ENCODE results near the gene MACROH2A1.

MACROH2A1 gene

DNA sequence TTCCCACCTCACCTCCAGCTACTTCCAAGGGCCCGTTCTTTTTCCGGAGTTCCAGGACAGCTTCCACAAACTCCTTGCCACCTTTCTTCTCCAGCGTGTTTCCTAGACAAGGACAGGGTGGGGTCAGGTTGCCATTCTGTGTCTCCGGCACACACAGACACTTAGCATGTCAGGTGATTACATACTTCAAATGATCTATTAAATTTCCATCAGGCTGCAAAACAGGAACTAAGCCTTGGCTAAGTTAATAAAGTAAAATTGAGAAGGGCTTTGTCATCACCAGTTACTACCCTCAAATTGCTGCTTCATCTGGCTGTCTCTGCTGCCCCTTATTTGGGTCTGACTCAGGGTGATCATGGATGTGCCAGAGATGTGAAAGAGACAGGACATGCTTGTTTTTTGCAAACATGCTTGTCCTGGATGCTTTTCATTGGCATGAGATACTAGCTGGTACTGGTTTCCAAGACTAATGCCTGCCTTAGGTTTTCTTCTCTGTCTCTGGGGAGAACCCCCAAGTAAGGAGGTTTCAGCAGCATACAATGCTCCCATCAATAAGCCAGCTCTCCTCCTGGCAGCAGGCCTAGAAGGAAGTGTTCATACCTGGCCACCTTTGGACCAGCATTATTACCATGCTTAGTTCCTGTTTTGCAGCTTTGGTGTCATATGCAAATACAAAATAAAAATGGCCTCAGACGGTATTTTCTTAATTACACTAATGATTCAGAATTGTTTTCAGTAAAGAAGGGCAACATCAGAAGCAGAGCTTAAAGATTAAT lies 52.9 kb downstream of the MACROH2A1 start:
- ChIA-PET CTCF (no interaction called here), POLR2A (ENCODE audit: low non-redundant PET) (no interaction called here)
- TF ChIP-seq, protein P1, sequence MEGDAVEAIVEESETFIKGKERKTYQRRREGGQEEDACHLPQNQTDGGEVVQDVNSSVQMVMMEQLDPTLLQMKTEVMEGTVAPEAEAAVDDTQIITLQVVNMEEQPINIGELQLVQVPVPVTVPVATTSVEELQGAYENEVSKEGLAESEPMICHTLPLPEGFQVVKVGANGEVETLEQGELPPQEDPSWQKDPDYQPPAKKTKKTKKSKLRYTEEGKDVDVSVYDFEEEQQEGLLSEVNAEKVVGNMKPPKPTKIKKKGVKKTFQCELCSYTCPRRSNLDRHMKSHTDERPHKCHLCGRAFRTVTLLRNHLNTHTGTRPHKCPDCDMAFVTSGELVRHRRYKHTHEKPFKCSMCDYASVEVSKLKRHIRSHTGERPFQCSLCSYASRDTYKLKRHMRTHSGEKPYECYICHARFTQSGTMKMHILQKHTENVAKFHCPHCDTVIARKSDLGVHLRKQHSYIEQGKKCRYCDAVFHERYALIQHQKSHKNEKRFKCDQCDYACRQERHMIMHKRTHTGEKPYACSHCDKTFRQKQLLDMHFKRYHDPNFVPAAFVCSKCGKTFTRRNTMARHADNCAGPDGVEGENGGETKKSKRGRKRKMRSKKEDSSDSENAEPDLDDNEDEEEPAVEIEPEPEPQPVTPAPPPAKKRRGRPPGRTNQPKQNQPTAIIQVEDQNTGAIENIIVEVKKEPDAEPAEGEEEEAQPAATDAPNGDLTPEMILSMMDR (conservative IDR thresholded peaks at IDR 0.05; ENCODE audit: low read depth): no peak
- no peak for DNase-seq (ENCODE audit: low spot score)
- H3K27ac ChIP-seq: no peak overlapping the region

DNA sequence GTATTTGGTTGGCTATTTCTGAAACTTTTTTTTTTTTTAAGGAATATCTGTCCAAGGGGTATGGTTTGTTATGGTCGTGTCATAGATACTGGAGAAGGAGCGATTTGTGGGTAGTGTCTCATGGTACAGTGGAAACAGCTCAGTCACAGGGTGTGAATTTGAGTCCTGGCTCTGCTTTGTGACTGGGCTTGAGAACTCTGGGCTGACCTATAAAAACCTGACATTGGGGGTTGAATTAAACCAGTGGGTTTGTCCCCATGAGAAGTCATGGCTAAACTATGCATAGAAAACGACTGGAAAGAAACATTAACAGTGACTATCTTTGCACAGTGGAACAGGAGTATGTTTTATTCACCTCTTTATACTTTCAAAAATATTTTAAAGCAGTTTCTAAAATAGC lies 54.7 kb downstream of the MACROH2A1 start:
- CTCF ChIA-PET: interaction anchor here (0.7 kb wide), 1 partner anchor 11 kb away, joined by 3 read pairs; no protein-coding TSS in a partner anchor
- POLR2A ChIA-PET (ENCODE audit: low non-redundant PET): no interaction called here
- no peak for DNase-seq (ENCODE audit: low spot score)
- no peak overlapping the region for H3K27ac ChIP-seq
- TF ChIP-seq, protein P1 (conservative IDR thresholded peaks at IDR 0.05; ENCODE audit: low read depth): no peak

DNA sequence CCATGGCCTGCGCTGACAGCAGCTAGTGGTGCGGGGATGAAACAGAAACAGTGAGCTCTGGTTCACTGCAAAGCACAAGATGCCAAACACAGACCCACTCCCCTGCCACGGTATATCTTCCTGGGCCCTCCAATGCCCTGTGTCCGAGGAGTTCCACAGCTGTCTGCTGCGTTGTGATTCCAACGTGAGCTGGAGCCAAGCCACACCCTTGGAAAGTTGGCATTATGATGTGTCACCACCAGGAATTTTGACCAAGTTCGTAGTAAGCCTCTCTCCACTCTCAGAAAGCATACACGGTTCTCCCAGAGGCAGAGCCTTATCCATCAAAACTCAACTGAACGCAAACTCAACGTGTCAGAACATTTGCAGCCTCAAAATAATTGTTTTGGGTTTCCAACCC lies 55.6 kb downstream of the MACROH2A1 start:
- TF ChIP-seq, protein P1 (conservative IDR thresholded peaks at IDR 0.05; ENCODE audit: low read depth): no peak
- POLR2A ChIA-PET (ENCODE audit: low non-redundant PET): no interaction called here
- H3K27ac ChIP-seq: no peak overlapping the region
- CTCF ChIA-PET: no interaction called here
- peak; percentile 26 for DNase-seq (ENCODE audit: low spot score)

DNA sequence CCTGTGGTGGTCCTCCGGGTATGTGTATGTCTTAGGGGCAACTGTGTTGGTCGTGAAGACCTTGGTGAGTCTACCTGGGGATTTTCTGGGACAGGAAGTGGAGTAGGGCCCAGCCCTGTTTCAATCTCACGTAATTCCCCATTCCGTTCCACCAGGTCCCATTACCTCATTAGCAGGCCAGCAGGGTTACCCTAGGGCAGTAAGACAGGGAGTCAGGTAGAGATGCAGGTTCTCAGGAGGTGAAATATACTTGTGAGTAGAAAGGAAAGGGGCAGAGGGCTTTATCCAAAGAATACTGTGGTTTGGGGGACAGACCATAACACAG lies 56.5 kb downstream of the MACROH2A1 start:
- CTCF ChIA-PET: interaction anchor here (0.6 kb wide), 1 partner anchor 998 kb away, joined by 4 read pairs; no protein-coding TSS in a partner anchor

DNA sequence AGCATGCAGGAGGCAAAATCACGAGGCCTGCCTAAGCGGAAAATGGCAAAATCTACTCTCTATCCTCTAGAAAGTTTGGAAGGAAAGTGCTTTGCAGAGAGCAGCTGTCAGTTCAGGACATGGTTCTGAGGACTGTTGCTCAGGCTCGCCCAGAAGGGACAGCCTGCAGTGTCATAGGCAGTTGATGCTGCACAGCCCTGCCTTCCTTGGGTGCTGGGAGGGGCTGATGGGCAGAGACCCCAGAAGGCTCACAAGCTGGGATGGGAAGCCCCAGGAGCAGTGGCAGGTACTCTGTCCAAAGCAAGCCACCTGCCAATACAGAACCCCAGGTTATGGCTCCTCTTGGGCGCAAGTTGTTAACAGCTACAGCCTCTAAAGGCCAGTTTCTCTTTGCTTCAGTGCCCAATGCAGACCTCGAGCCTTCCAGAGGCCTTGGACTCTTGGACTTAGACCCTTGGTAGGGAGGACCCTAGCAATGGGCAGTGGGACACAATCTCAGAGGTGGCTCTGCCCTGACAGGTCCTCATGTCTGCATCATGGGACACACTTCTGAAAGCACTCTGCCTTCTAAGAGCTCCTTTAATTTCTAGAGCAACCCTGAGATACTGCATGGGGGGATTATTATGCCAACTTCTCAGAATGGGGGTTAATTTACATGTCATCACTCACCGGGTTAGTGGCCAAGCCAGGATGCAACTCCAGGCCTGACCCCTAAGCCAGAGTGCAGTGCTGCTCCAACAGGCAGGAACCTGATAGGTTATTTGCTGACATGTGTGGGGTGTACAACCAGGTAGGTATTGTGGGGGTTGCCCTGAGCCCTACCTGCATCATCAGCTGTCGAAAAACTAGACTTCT lies 57.1 kb downstream of the MACROH2A1 start:
- ChIA-PET CTCF (interaction anchor here (0.6 to 0.9 kb wide), 3 partner anchors 14 to 999 kb away, joined by 3 to 4 read pairs (median 3); no protein-coding TSS in a partner anchor), POLR2A (ENCODE audit: low non-redundant PET) (no interaction called here)
- no peak for DNase-seq (ENCODE audit: low spot score)
- peak overlapping the region; percentile 0; the same call in 1 of the 2 replicates for H3K27ac ChIP-seq
- TF ChIP-seq, protein P1 (conservative IDR thresholded peaks at IDR 0.05; ENCODE audit: low read depth): no peak

More for the DNA sequence above, 56.5 kb downstream of the MACROH2A1 start:
- POLR2A ChIA-PET (ENCODE audit: low non-redundant PET): no interaction called here
- H3K27ac ChIP-seq: 0 out of 2 replicates have a peak overlapping the region, but pooled peaks have one; percentile 0
- no peak for DNase-seq (ENCODE audit: low spot score)
- TF ChIP-seq, protein P1 (conservative IDR thresholded peaks at IDR 0.05; ENCODE audit: low read depth): no peak

DNA sequence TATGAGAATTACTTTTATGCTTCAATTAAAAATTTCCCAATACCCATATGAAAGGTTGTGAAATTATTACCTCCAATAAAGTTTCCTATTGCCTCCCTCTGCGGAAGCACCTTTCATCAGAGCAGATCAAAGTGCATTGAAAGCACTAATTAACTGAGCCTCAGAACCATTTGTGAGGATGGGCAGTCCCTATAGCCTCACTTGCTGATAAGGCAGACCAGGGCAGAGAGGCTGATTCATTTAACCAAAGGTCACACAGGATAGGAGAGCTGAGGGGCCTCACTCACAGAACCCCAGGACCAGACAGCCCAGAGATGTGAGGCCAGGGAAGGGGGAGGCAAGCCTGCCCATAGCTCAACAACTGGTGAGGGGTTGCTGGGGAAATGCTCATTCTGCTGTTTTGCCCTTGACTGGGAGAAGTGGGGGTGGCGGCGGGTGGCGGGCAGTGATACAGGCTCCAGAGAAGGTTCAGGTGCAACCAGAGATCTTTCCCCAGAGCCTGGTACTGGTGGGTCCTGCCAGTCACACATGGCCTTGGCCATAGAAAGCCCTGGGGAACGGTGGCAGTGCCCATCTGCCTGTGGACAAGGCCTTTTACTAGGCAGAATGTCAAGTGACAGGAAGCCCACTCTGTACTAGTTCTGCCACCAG lies 57.9 kb downstream of the MACROH2A1 start:
- TF ChIP-seq, protein P1 (conservative IDR thresholded peaks at IDR 0.05; ENCODE audit: low read depth): no peak
- H3K27ac ChIP-seq: peak overlapping the region; percentile 0; the same call in 1 of the 2 replicates
- POLR2A ChIA-PET (ENCODE audit: low non-redundant PET): no interaction called here
- CTCF ChIA-PET: interaction anchor here (0.8 to 0.9 kb wide), 2 partner anchors 14 to 15 kb away, joined by 3 read pairs; no protein-coding TSS in a partner anchor
- DNase-seq (ENCODE audit: low spot score): no peak

All from RWPE1 (cell line).